Right kidney (tissue), 9 donors: ENCODE measurements around the gene MDFIC2.
"Not testable (repeated sequence)": the region's sequence is repeated elsewhere in the genome, so short reads cannot be mapped to it uniquely, and the experiment has no call there.

Experiments
- DNase-seq: peaks from one replicate; pipeline ENCODE4 v3.0.0-alpha.2; 2016
- long read RNA-seq, 8 donors: transcript quantifications; one replicate each; lab custom pipeline, GENCODE V29; 2026

Gene MDFIC2
- long read RNA-seq, donor 1: 0 reads
- long read RNA-seq, donor 2: 0 reads
- long read RNA-seq, donor 3: 0 reads
- long read RNA-seq, donor 4: 0 reads
- long read RNA-seq, donor 5: 0 reads
- long read RNA-seq, donor 6: 0 reads
- long read RNA-seq, donor 7: 0 reads
- long read RNA-seq, donor 8: 0 reads

DNA sequence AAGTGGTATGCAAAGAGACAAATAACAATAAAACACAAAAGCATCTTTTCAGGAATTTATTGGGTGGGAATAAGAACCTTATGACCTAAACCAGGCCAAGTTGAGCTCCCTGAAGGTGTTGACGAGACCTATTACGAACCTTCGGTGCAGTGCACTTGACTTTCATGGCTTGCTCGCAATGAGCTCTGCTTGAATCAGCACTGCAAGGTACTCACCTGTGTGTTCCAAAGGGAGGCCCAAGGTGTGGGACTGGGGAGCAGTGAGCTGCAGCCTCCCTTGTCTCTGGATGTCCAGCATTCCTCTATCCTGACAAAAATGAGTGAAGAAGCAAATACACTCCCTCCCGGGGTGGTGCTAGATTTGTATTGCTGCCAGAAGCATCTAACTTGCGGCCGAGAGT, at the start of gene MDFIC2:
Gene MDFIC2 (minus strand): TSS at position 303 of the 400 bp plus-strand sequence. CDS start 665 bp downstream, outside the sequence.
- no peak for DNase-seq

DNA sequence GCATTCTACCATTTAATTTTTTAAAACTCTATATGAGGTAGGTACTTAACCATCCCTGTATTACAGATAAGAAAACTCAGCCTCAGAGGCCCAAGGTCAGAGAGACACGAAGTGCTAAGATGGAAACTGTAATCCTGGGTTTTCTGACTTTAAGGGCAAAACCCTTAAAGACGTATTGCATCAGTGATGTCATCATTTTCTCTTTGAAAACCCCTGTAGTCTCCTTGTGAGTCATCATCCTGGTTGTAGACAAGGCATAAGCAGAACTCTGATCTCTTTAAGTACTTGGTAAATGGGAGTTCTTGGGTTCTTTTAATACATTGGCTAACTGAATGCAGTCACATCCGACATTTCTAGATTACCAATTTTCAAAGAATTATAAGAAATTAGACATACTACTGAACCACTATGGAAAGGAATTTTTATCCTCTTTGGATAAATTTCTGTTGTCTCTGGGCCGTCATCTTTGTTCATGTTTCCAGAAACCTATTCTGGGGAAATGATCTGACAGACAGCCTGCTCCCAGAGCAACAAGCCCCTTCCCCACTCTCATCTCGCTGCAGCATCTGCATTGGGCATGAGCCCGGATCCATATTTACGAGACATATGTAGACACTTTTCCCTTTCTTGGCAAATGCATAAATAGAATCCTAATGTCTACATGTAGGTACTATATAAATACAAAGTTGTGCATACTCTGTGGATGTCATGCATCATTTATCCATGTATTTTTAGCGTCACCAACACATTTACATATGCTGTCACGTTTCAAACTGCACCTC, 48.7 kb upstream of the MDFIC2 start:
- no peak for DNase-seq

DNA sequence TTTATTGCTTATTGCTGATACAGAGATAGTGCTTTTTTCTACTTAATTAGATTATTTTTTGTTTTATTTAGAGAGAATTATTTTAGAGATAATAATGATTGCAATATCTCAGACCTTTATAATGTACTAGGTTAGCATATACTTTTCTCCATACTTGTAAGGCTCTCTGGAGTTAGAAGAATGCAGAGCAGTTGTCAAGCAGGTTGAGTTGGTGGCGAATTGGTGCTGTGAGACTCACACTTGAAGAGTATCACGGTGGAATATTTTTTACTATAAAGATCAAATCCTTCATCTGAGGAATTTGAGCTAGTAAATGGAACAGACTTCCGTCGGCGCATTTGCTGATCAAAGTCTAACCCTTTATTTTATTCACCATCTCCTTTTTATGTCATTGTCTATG, 47.3 kb upstream of the MDFIC2 start:
- DNase-seq: no peak

DNA sequence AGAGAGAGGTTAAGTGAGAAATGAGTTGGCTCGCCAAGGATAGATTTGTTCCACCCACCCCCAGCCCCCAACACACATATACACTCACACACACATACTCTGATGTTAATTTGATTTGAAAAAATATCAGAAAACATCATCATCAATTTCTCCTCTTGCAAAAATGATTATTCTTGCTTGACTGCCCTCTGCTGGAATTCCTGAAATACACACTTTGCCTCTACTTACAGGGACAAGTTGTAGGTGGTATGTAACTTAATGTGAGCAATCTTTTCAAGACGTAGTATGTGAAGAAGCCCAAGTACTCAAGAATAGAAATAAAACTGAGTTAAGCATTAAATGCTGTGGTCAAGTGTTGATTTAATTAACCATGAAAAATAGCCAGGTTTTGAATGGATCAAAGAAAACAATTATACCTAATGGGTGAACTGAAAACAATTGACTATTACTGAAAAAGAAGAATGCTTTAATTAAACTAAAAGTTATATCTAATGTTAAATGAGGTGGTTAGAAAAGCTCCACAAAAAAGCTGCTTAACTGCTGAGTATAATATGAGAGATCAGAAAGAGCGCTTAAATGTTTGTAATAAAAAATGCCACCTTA, 46.6 kb upstream of the MDFIC2 start:
- no peak for DNase-seq

DNA sequence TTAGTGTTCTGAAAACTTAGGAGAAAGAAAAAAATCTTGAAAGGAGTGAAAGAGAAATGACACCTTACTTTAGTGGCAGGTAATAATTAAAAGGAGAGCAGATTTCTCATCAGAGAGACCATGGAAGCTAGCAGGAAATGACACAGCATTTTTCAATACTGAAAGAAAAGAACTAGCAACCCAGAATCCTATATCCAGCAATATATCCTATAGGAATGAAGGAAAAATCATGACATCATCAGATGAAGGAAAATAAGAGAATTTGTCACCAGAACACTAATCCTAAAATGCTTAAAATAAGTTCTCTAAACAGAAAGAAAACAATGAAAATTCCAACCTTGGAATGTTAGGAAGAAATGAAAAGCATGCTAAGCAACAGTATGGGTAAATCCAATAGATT, 39.8 kb upstream of the MDFIC2 start:
- DNase-seq: no peak

GRCh38 chr3:70342149-70342548, 29.7 kb upstream of the MDFIC2 start:
- DNase-seq: no peak

- not testable (repeated sequence) for DNase-seq
Observed at GRCh38 chr3:70336885-70337284, 24.4 kb upstream of the MDFIC2 start.

GRCh38 chr3:70333080-70333479, 20.6 kb upstream of the MDFIC2 start:
- no peak for DNase-seq

DNA sequence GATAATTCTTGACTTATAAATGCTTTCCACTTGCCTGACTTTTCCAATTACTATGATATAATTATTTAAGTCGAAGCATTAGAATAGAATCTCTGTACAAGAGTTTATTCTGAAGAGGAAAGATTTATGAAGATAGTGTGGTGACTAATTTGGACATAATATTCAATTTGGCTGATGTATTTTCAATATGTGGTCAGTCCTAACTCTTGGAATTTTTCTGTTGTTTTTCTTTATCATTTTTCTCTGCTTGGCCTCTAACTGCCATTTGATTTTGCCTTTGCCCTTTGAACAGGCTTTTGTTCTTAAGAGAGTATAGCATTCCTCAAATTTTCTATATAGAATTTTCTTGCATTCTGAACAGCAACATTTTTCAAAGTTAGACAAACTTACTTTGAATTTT, 2.6 kb upstream of the MDFIC2 start:
- DNase-seq: no peak

DNA sequence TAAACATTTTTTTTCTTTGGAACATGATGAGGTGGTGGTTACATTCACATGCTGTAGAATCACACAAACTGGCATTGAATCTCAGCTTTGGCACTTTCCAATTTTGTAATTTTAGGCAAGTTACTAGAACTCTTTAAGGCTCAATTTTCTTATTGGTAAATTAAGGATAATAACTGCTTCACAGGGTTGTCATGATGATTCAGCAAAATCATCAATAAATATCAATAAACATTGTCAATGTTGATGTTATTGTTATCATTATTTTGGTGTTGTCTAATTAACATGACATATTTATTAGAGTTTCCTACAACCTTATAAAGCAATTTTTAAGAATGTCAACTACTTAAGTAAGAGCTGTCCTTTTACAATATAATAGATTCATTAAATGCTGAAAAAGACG, 1.6 kb downstream of the MDFIC2 start:
- DNase-seq: no peak

GRCh38 chr3:70309591-70309990, 2.8 kb downstream of the MDFIC2 start:
- no peak for DNase-seq

DNA sequence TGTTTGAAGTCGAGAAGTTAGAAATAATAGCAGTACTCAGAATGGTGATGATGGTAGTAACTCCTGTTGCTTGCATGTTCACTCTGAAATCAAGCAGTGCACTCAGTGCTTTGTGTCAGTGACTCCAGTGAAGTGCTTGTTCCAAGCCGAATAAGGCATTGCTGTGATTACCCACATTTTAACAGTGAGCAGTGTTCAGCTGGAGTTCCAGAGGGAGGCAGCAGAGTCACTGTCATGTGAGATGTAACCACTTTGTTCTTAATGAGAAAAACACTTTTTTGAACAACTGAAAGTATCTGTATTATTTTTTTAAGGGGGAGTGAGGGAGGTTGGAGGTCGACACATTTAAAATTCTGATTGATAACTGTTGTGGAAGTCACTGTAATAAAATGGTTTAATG, 3.7 kb downstream of the MDFIC2 start:
- DNase-seq: no peak

GRCh38 chr3:70306736-70307135, 5.7 kb downstream of the MDFIC2 start:
- DNase-seq: no peak

DNA sequence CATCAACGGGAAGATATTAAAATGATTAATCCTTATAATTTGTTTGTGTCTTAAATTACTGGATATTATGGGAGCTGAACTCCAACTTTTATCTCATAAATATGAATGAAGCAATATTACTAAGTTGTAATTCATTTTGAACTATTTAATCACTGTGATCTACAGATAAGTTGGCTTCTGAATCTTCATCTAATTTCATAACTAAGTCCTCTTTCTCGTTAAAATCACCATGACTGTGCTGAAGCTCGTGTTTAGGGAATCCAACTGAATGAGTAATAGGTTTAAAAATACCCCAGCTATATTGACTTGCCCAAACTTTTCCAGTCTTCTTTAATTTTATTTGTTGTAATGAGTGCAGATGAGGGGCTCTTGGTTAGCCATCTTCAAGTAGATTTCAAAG, 14.1 kb downstream of the MDFIC2 start:
- no peak for DNase-seq

GRCh38 chr3:70291097-70291482, 21.3 kb downstream of the MDFIC2 start:
- no peak for DNase-seq

GRCh38 chr3:70290431-70291096, 21.9 kb downstream of the MDFIC2 start:
- DNase-seq: not testable (repeated sequence)

DNA sequence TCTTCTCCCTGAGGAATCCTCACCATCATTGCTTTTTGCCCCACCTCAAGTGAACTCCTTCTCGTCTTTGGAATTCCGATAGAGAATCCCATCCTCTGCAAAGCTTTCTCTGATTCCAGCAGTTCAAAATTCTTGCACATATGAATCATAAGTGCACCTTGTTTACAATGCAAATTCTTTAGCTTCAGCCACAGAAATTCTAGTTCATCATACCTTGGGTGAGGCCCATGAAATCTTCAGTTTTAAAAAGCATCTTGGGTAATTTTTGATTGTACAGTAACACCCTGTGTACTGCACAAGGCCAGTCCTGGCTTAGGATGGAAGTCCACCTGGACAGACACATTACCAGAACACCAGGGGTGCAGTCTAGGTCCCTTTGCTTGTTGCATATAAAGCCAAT, 30.8 kb downstream of the MDFIC2 start:
- DNase-seq: no peak

- no peak for DNase-seq
Observed at GRCh38 chr3:70277304-70277703, 35.1 kb downstream of the MDFIC2 start.

DNA sequence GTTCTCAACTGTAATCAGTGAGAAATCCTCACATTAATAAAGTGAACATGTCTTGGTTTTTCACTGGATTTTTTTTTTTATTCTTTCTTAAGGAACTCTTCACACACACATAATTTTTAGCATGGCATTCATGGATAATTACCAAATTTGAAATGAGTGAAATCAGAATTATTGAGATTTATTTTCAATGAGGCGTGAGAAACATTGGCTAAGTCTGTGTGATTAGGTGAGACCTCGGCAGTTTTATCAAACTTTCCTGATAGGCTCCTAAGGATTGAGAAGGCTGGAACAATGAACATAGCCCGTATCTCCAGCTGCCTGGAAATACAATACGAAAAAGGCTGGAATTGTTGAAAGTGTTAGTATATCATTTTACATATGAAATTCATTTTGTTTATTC, 35.5 kb downstream of the MDFIC2 start:
- DNase-seq: no peak

DNA sequence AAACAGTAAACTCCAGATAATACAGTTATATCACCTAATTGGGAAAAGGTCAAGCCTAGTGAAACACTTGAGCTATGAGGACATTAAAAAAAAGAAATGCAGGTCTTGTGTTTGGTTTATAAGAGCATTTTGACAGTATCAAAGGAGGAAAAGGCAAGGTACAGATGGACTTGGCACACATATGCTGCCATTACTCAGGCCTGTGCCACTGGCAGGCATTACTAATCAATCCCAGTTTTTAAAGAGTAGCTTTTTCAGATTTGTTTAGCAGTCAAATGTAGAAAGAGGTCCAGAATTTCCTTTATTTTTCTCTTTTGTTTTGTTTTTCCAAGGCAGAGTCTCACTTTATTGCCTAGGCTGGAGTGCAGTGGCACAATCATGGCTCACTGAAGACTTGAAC, 38.9 kb downstream of the MDFIC2 start:
- DNase-seq: no peak

DNA sequence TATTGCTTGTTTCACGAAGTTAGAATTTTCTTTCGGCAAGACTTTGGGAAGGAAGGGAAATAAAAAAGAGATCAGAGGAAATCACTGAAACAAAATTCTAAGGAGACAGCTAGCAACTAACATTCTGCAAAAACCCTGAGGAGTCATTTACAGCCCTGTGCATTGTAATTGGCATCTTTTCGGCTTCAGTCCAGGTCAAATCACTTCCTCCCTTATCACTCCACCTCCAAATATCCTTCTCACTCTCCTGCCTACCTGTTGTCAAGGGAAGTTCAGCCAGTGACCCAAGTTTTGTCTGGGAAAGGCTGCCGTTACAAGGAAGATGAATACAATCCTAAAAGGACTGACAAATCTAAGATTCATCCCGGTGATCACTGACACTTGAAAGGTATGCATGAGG, 39.6 kb downstream of the MDFIC2 start:
- DNase-seq: no peak

GRCh38 chr3:70264122-70264780, 48.2 kb downstream of the MDFIC2 start:
- no peak for DNase-seq

DNA sequence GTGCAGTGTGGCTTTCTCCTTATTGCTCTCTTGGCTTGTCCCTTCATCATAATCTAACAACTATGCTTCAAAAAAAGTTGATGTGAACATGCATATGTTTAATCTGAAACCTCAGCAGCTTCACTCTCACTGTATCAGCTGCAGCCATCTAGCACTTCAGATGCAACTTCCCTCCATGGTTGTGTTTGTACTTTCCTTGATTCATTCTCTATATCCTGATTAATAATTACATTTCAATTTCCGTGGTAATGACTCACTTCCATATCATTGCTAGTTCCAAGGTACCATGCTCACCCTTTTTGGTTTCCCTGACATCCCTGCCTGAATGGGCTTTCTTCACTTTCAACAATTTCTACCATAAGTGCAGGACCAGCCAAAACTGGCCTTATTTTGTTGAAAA, 51.2 kb downstream of the MDFIC2 start:
- no peak for DNase-seq
